Endothelial cell of umbilical vein (primary cell): Measurements from ENCODE around the gene GALNT2. TPM values are rescaled to one million over a fixed set of nuclear protein-coding genes. Genes with fewer than 3 reads are reported as not detected.

Experiments used
- Bru-seq: library from RNA; stranded (reverse); fragments of 400-500 nt; gene quantifications from one replicate; lab custom pipeline; 2021; lab: Mats Ljungman, UMichigan
- BruChase-seq, 2 experiments: library from RNA; stranded (reverse); fragments of 400-500 nt; gene quantifications; one replicate each; lab custom pipeline; 2021; lab: Mats Ljungman, UMichigan
- BruUV-seq: library from RNA; stranded (reverse); fragments of 400-500 nt; replicated peaks from 2 replicates; lab custom pipeline; 2021; lab: Mats Ljungman, UMichigan
- CTCF ChIA-PET: fragments of 300-600, 350-600 bp; sonication (Branson Sonifier 250); formaldehyde crosslinking; loops from one replicate; lab custom pipeline; 2021; ENCODE audit warnings: antibody characterized with exemption, inconsistent platforms; lab: Charles Lee
- POLR2A ChIA-PET: fragments of 300-600, 350-600 bp; sonication (Branson Sonifier 250); formaldehyde crosslinking; loops from one replicate; lab custom pipeline; 2021; ENCODE audit warnings: antibody characterized with exemption, inconsistent platforms; lab: Charles Lee
- DNase-seq: peaks from one replicate; pipeline ENCODE4 v3.0.0-alpha.2; 2011; ENCODE audit warnings: low read depth, low spot score
- FAIRE-seq: peaks from 2 replicates; lab custom pipeline; 2011; peaks lifted over from hg19 to GRCh38; lab: Jason Lieb, UNC
- H2AFZ ChIP-seq: 2 replicates; pipeline ENCODE4 v1.6.0; 2012; ENCODE audit warnings: low read depth, low read length, control low read depth, inconsistent platforms
- H3K27ac ChIP-seq: 2 replicates; pipeline ENCODE4 v1.5.1; 2011; ENCODE audit warnings: low read depth, mild to moderate bottlenecking, control low read depth, low read length, moderate library complexity; ENCODE audit not compliant: insufficient read depth
- H3K27me3 ChIP-seq, 2 experiments: 2 replicates each; pipeline versions ENCODE4 v1.6.0 to v1.6.1; 2011; ENCODE audit warnings: low read length in 2 of 2, mixed read lengths in 1 of 2; ENCODE audit not compliant: control insufficient read depth in 2 of 2, insufficient read depth in 2 of 2
- H3K36me3 ChIP-seq, 2 experiments: 2 replicates in 1 of 2; 3 replicates in 1 of 2; pipeline ENCODE4 v1.5.1; 2011; ENCODE audit warnings: low read length in 2 of 2, mild to moderate bottlenecking in 1 of 2, moderate library complexity in 1 of 2; ENCODE audit not compliant: control insufficient read depth in 2 of 2, insufficient read depth in 2 of 2; ENCODE audit errors: extremely low read depth in 1 of 2
- H3K4me1 ChIP-seq: 3 replicates; pipeline ENCODE4 v1.5.1; 2011; ENCODE audit warnings: mild to moderate bottlenecking, low read length; ENCODE audit not compliant: control insufficient read depth, insufficient read depth; ENCODE audit errors: extremely low read depth
- H3K4me2 ChIP-seq: 2 replicates; pipeline ENCODE4 v1.6.1; 2011; ENCODE audit warnings: low read length, control low read depth, mixed read lengths; ENCODE audit not compliant: insufficient read depth
- H3K4me3 ChIP-seq, 3 experiments: fragments of 200-600 bp in 1 of 3; sonication (generic), shearing (Covaris generic) in 1 of 3; replicated peaks in 1 of 3; 2 replicates each; pipeline ENCODE4 v1.5.1; 2011 to 2016; ENCODE audit warnings: control low read depth in 3 of 3, low read length in 3 of 3, mild to moderate bottlenecking in 2 of 3, inconsistent platforms in 1 of 3, low read depth in 1 of 3, moderate library complexity in 1 of 3; ENCODE audit not compliant: insufficient read depth in 1 of 3
- H3K79me2 ChIP-seq: 2 replicates; pipeline ENCODE4 v1.6.0; 2012; ENCODE audit warnings: low read length, inconsistent platforms; ENCODE audit not compliant: control insufficient read depth, insufficient read depth
- H3K9ac ChIP-seq: replicated peaks from 2 replicates; pipeline ENCODE3; 2011; ENCODE audit warnings: low read length, control low read depth; ENCODE audit not compliant: insufficient read depth; ENCODE audit errors: extremely low read depth
- H3K9me1 ChIP-seq: replicated peaks from 3 replicates; pipeline ENCODE4 v1.6.0; 2011; ENCODE audit warnings: mild to moderate bottlenecking, low read length; ENCODE audit not compliant: control insufficient read depth, insufficient read depth; ENCODE audit errors: extremely low read depth
- H3K9me3 ChIP-seq: replicated peaks from 2 replicates; pipeline ENCODE4 v1.5.1; 2012; ENCODE audit warnings: low read length, inconsistent platforms; ENCODE audit not compliant: control insufficient read depth, insufficient read depth
- H4K20me1 ChIP-seq: replicated peaks from 2 replicates; pipeline ENCODE3; 2011; ENCODE audit warnings: mild to moderate bottlenecking, low read length; ENCODE audit not compliant: control insufficient read depth, insufficient read depth; ENCODE audit errors: extremely low read depth
- CTCF ChIP-seq, 2 donors: IDR thresholded peaks; 1 replicate in 1 of 2; 2 replicates in 1 of 2; pipeline ENCODE4 v1.5.1; 2011; ENCODE audit warnings: low read length in 2 of 2, mild to moderate bottlenecking in 2 of 2, moderate library complexity in 2 of 2, control low read depth in 1 of 2, inconsistent platforms in 1 of 2, low read depth in 1 of 2; ENCODE audit not compliant: insufficient read depth in 1 of 2; ENCODE audit errors: extremely low read depth in 1 of 2
- EZH2 ChIP-seq: IDR thresholded peaks from 2 replicates; pipeline ENCODE4 v1.6.1; 2012; ENCODE audit warnings: borderline replicate concordance, low read depth, mild to moderate bottlenecking, moderate library complexity, low read length, inconsistent platforms; ENCODE audit not compliant: severe bottlenecking
- FOS ChIP-seq: IDR thresholded peaks from 2 replicates; pipeline ENCODE4 v1.6.1; 2011; ENCODE audit warnings: mild to moderate bottlenecking, low read length, moderate library complexity, borderline replicate concordance; ENCODE audit not compliant: insufficient read depth
- GATA2 ChIP-seq: IDR thresholded peaks from 2 replicates; pipeline ENCODE4 v1.7.0; 2011; ENCODE audit warnings: low read depth, mild to moderate bottlenecking, moderate library complexity, mixed read lengths, low read length; ENCODE audit not compliant: insufficient read length, insufficient read depth
- JUN ChIP-seq: IDR thresholded peaks from 2 replicates; pipeline ENCODE4 v1.6.1; 2011; ENCODE audit warnings: borderline replicate concordance, low read depth; ENCODE audit not compliant: insufficient read length, insufficient read depth
- MAX ChIP-seq: IDR thresholded peaks from 2 replicates; pipeline ENCODE4 v1.6.1; 2011; ENCODE audit not compliant: insufficient read depth, insufficient read length
- MYC ChIP-seq: IDR thresholded peaks from one replicate; pipeline ENCODE4 v1.6.1; 2011; ENCODE audit warnings: mild to moderate bottlenecking, low read depth, low read length
- POLR2A ChIP-seq: IDR thresholded peaks from 2 replicates; pipeline ENCODE4 v1.6.1; 2012; ENCODE audit warnings: low read depth, mild to moderate bottlenecking, control low read depth, low read length
- POLR2AphosphoS5 ChIP-seq: IDR thresholded peaks from 2 replicates; pipeline ENCODE4 v1.6.1; 2012; ENCODE audit warnings: low read depth, mild to moderate bottlenecking, control low read depth, low read length, moderate library complexity; ENCODE audit not compliant: insufficient read depth
- dilution Hi-C: fragments of 300-500 bp; cut with MboI; formaldehyde crosslinking; loops from one replicate; pipeline ENCODE4 v1.15.0; 2019; ENCODE audit warnings: low sequenced_read_pairs; ENCODE audit not compliant: extremely low pct_ligation_motif_present
- intact Hi-C: fragments of 100-400 bp; cut with micrococcal nuclease; formaldehyde crosslinking; loops from one replicate; pipeline ENCODE4 v1.10.0; 2022
- long read RNA-seq: library from polyadenylated mRNA; stranded (forward); transcript quantifications from one replicate; pipeline ENCODE4 v2.0.0, GENCODE V29; 2021
- polyA minus RNA-seq, 3 experiments: library from RNA; depleted of rRNA, polyadenylated mRNA; stranded (reverse); fragments of >200 nt; gene quantifications; 1 replicate in 1 of 3; 2 replicates in 2 of 3; pipeline ENCODE4 v1.2.3, GENCODE V29; 2011
- polyA plus RNA-seq, 4 experiments: library from polyadenylated mRNA; depleted of rRNA in 3 of 4; stranded (reverse) in 3 of 4; unstranded in 1 of 4; fragments of >200 nt; gene quantifications; 2 replicates each; pipeline versions ENCODE4 v1.2.1 to v1.2.3, GENCODE V29; 2011 to 2012; ENCODE audit warnings: missing spikeins in 1 of 4
- total RNA-seq: library from RNA; stranded (reverse); gene quantifications from 2 replicates; pipeline ENCODE4 v1.2.3, GENCODE V29; 2021

The GALNT2 gene
- total RNA-seq (71.7 and 77.5 TPM in 2 replicates), polyA plus RNA-seq (51.8 and 56.3 TPM in 2 replicates), polyA minus RNA-seq (62.0 and 63.0 TPM in 2 replicates), Bru-seq, nascent RNA (percentile 68 among the genes with signal in this experiment), BruChase-seq, experiment 1, labeled RNA remaining after a 6-hour chase (percentile 68 among the genes with signal in this experiment), BruChase-seq, experiment 2, labeled RNA remaining after a 2-hour chase (percentile 65 among the genes with signal in this experiment)
- polyA plus RNA-seq (2011; cell fraction: cytosol; rRNA removed) = 56.8 and 62.3 TPM in 2 replicates
- 52.3 and 56.6 TPM in 2 replicates for polyA plus RNA-seq (2011; cell fraction: nucleus; rRNA removed)
- 90.9 and 108 TPM in 2 replicates for polyA plus RNA-seq (2012)
- 93.1 TPM for polyA minus RNA-seq (2011; cell fraction: cytosol; rRNA and poly(A)+ RNA removed)
- polyA minus RNA-seq (2011; cell fraction: nucleus; rRNA and poly(A)+ RNA removed) = 36.9 and 38.8 TPM in 2 replicates
- long read RNA-seq, full-length matches to known transcripts = 26 of 48 reads
- long read RNA-seq, partial matches to known transcripts = 8 of 48 reads
- long read RNA-seq, other reads (novel, unspliced or antisense) = 14 of 48 reads

GRCh38 chr1:230066466-230067404 is at the start of gene GALNT2:
GALNT2 (plus strand) TSS chr1:230067238; CDS start chr1:230067281, 43 bp downstream.
- Histone ChIP-seq H3K9me3 (no peaks in the 10 kb centered on the region), H3K27ac (peak within 1 kb of the TSS; percentile 47), H3K4me1 (peaks cover 11% of the 10 kb centered on the region), H3K9me1 (no peaks in the 10 kb centered on the region), H4K20me1 (peaks cover 8% of the 10 kb centered on the region), H3K27me3 (peaks cover 0 to under 1% of the 10 kb centered on the region in 2 experiments), H3K4me3 (peak within 1 kb of the TSS; percentile 42 to 71 (median 54)), H3K79me2 (peaks cover 41% of the 10 kb centered on the region), H3K9ac (peak within 1 kb of the TSS; percentile 39), H3K4me2 (peak within 1 kb of the TSS; percentile 89), H3K36me3 (no peaks in the 10 kb centered on the region), H2AFZ (peak within 1 kb of the TSS; percentile 89)
- dilution Hi-C loops (no loop called here), intact Hi-C loops (loop anchor here (1.0 to 2.0 kb wide), 6 partner anchors 38 to 508 kb away; partner anchors contain the start of gene ABCB10)
- no peak for TF ChIP-seq MYC
- no peak for TF ChIP-seq CTCF (IDR thresholded peaks at IDR 0.05; ENCODE audit: extremely low read depth in 1 of 2, insufficient read depth in 1 of 2, low read depth in 1 of 2, low read length in 2 of 2)
- no peak for TF ChIP-seq JUN
- TF ChIP-seq GATA2 = no peak
- TF ChIP-seq FOS = no peak
- no peak for TF ChIP-seq MAX
- peak; percentile 81 for TF ChIP-seq POLR2A
- peak; percentile 73 for TF ChIP-seq POLR2AphosphoS5
- TF ChIP-seq EZH2 = no peak
- CTCF ChIA-PET = interaction anchor here (0.8 to 1.9 kb wide), 7 partner anchors 8 to 158 kb away, joined by 3 to 10 read pairs (median 3); no protein-coding TSS in a partner anchor
- POLR2A ChIA-PET = no interaction called here
- BruUV-seq = no TSS peak
- peak; percentile 43 for FAIRE-seq
- DNase-seq = peak; percentile 79
